ENCODE results near the gene CCL26. TPM values are rescaled to one million over a fixed set of nuclear protein-coding genes. Genes with fewer than 3 reads are reported as not detected.
A peak's percentile ranks its signal among the peaks of the same experiment; 100 is the strongest.
"Not testable (repeated sequence)": the region's sequence is repeated elsewhere in the genome, so short reads cannot be mapped to it uniquely, and the experiment has no call there.

CCL26 gene
- total RNA-seq, 1 donor from 2014 or later = not detected

GRCh38 chr7:75725306-75725705 lies 46.7 kb downstream of the CCL26 start:
- H3K36me3 ChIP-seq = no peaks in the 10 kb centered on the region
- H3K27ac ChIP-seq = no peak overlapping the region
- intact Hi-C loops (cut with DNase I) = no loop called here
- peaks cover 41% of the 10 kb centered on the region for H3K4me1 ChIP-seq
- H3K9me3 ChIP-seq = no peaks in the 10 kb centered on the region
- TF ChIP-seq CTCF (IDR thresholded peaks at IDR 0.05) = no peak
- DNase-seq = no peak
- H3K4me3 ChIP-seq = no peak overlapping the region
- H3K27me3 ChIP-seq (ENCODE audit: low read depth) = no peaks in the 10 kb centered on the region
- no peak for ATAC-seq

- peaks cover 23% of the 10 kb centered on the region for H3K4me1 ChIP-seq
- no peak overlapping the region for H3K27ac ChIP-seq
- no peak overlapping the region for H3K4me3 ChIP-seq
- TF ChIP-seq CTCF (IDR thresholded peaks at IDR 0.05) = no peak
- ATAC-seq = no peak
- H3K9me3 ChIP-seq = no peaks in the 10 kb centered on the region
- peak; percentile 3 for DNase-seq
- H3K27me3 ChIP-seq (ENCODE audit: low read depth) = no peaks in the 10 kb centered on the region
- intact Hi-C loops (cut with DNase I) = no loop called here
- no peaks in the 10 kb centered on the region for H3K36me3 ChIP-seq
Measured at GRCh38 chr7:75723444-75723843, 48.6 kb downstream of the CCL26 start.

GRCh38 chr7:75722373-75722772 lies 49.6 kb downstream of the CCL26 start:
- ATAC-seq (no peak), DNase-seq (peak; percentile 13)
- Histone ChIP-seq H3K27ac (no peak overlapping the region), H3K9me3 (no peaks in the 10 kb centered on the region), H3K4me1 (peaks cover 17% of the 10 kb centered on the region), H3K27me3 (ENCODE audit: low read depth) (no peaks in the 10 kb centered on the region), H3K36me3 (no peaks in the 10 kb centered on the region), H3K4me3 (no peak overlapping the region)
- intact Hi-C loops (cut with DNase I) = no loop called here
- no peak for TF ChIP-seq CTCF (IDR thresholded peaks at IDR 0.05)

GRCh38 chr7:75721922-75722321 lies 50.1 kb downstream of the CCL26 start:
- H3K27me3 ChIP-seq (ENCODE audit: low read depth); H3K4me3 ChIP-seq; H3K9me3 ChIP-seq; ATAC-seq; intact Hi-C loops (cut with DNase I); H3K36me3 ChIP-seq; H3K27ac ChIP-seq: not testable (repeated sequence)
- H3K4me1 ChIP-seq = peaks cover 16% of the 10 kb centered on the region
- DNase-seq = peak; percentile 4

- H3K27me3 ChIP-seq (ENCODE audit: low read depth) = no peaks in the 10 kb centered on the region
- peaks cover 16% of the 10 kb centered on the region for H3K4me1 ChIP-seq
- no peaks in the 10 kb centered on the region for H3K9me3 ChIP-seq
- TF ChIP-seq CTCF (IDR thresholded peaks at IDR 0.05) = no peak
- no peak overlapping the region for H3K4me3 ChIP-seq
- no peak overlapping the region for H3K27ac ChIP-seq
- intact Hi-C loops (cut with DNase I) = no loop called here
- ATAC-seq = no peak
- DNase-seq = peak; percentile 3
- no peaks in the 10 kb centered on the region for H3K36me3 ChIP-seq
Measured at GRCh38 chr7:75721426-75721825, 50.6 kb downstream of the CCL26 start.

GRCh38 chr7:75719626-75720025 lies 52.4 kb downstream of the CCL26 start:
- no peaks in the 10 kb centered on the region for H3K27me3 ChIP-seq (ENCODE audit: low read depth)
- no peaks in the 10 kb centered on the region for H3K36me3 ChIP-seq
- TF ChIP-seq CTCF (IDR thresholded peaks at IDR 0.05) = no peak
- no peak overlapping the region for H3K27ac ChIP-seq
- intact Hi-C loops (cut with DNase I) = no loop called here
- DNase-seq (no peak), ATAC-seq (no peak)
- H3K4me3 ChIP-seq = no peak overlapping the region
- no peaks in the 10 kb centered on the region for H3K9me3 ChIP-seq
- H3K4me1 ChIP-seq = peaks cover 16% of the 10 kb centered on the region

Other genes starting within 250 kb of the CCL26 start
- gene HIP1, start 33.3 kb downstream of the CCL26 start, total RNA-seq = 51.5 TPM
- 4.1 TPM for gene CCL24, start 41.6 kb upstream of the CCL26 start, total RNA-seq
- 72.5 TPM for gene RHBDD2, start 106.8 kb upstream of the CCL26 start, total RNA-seq
- gene POR, start 142.9 kb upstream of the CCL26 start, total RNA-seq = 244 TPM
- gene TMEM120A, start 222.4 kb upstream of the CCL26 start, total RNA-seq = 42.7 TPM

Data from lower lobe of right lung (tissue), 2 donors.